BLaER1 treated with 17β-estradiol and CSF1 and Interleukin-3, amounts not matched to agents 10 nM and 100 nM (cell line): Measurements from ENCODE around the gene TTC7B.
"Not testable (repeated sequence)": the region's sequence is repeated elsewhere in the genome, so short reads cannot be mapped to it uniquely, and the experiment has no call there.

Experiments
- H3K27ac ChIP-seq, 11 experiments: shearing (Covaris generic); formaldehyde crosslinking; 2 replicates each; pipeline ENCODE4 v1.8.1; 2022
- H3K27me3 ChIP-seq, 11 experiments: shearing (Covaris generic); formaldehyde crosslinking; 2 replicates each; pipeline ENCODE4 v1.8.1; 2022
- H3K36me3 ChIP-seq, 11 experiments: shearing (Covaris generic); formaldehyde crosslinking; 2 replicates each; pipeline ENCODE4 v1.8.1; 2022
- H3K4me1 ChIP-seq, 10 experiments: shearing (Covaris generic); formaldehyde crosslinking; 2 replicates each; pipeline ENCODE4 v1.8.1; 2022
- H3K4me2 ChIP-seq, 11 experiments: shearing (Covaris generic); formaldehyde crosslinking; 2 replicates each; pipeline ENCODE4 v1.8.1; 2022
- H3K4me3 ChIP-seq, 10 experiments: shearing (Covaris generic); formaldehyde crosslinking; 2 replicates each; pipeline ENCODE4 v1.8.1; 2022
- H3K9ac ChIP-seq, 11 experiments: shearing (Covaris generic); formaldehyde crosslinking; 2 replicates each; pipeline ENCODE4 v1.8.1; 2022
- H3K9me3 ChIP-seq, 11 experiments: shearing (Covaris generic); formaldehyde crosslinking; replicated peaks in 1 of 11; 2 replicates each; pipeline ENCODE4 v1.8.1; 2022
- H4K20me1 ChIP-seq, 11 experiments: shearing (Covaris generic); formaldehyde crosslinking; 2 replicates each; pipeline ENCODE4 v1.8.1; 2022
- Cebpa-rat ChIP-seq, 11 experiments: shearing (Covaris generic); IDR thresholded peaks; 2 replicates each; pipeline ENCODE4 v1.8.1; 2022

The TTC7B gene

DNA sequence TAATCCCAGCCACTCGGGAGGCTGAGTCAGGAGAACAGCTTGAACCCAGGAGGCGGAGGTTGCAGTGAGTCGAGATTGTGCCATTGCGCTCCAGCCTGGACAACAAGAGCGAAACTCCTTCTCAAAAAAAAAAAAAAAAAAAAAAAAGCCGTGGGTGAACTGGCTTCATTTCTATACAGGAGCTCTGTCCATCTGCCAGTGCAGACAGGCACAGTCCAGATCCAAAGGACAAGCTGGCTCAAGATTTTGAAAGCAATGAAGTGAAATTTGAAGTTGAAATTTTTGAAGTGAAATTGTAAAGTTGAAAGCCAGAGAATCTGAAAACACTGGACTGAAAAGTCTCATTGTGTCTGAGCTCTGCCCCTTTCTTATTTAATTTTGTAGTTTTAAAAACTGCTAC, 284.7 kb downstream of the TTC7B start:
- no peak overlapping the region for H3K27ac ChIP-seq
- no peak overlapping the region for H3K4me2 ChIP-seq
- no peak for TF ChIP-seq Cebpa-rat (IDR thresholded peaks at IDR 0.05)
- no peaks in the 10 kb centered on the region; a peak in 1 of 22 replicates for H3K36me3 ChIP-seq
- no peaks in the 10 kb centered on the region for H3K27me3 ChIP-seq
- H3K9me3 ChIP-seq, result peaks cover 17 to 28% (median 23%) of the 10 kb centered on the region in 11 experiments
- peaks cover 32 to 42% (median 37%) of the 10 kb centered on the region in 10 experiments for H3K4me1 ChIP-seq
- H3K4me3 ChIP-seq, result no peak overlapping the region
- H3K9ac ChIP-seq, result no peak overlapping the region
- no peaks in the 10 kb centered on the region for H4K20me1 ChIP-seq

DNA sequence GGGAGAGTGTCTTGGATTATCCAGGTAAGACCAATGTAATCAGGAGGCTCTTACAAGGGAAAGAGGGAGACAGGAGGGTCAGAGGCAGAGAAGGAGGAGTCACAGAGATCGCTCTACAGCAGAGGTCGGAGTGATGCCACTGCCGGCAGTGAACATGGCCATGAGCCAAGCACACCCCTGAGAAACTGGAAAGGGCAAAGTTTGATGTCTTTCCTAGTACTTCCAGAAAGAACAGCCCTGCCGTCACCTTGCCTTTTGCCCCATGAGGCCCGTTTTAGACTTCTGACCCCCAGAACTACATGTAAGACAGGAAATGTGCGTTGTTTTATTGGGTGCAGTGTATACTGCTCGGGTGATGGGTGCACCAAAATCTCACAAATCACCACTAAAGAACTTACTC, 285.7 kb downstream of the TTC7B start:
- H3K4me1 ChIP-seq, result peaks cover 22 to 32% (median 27%) of the 10 kb centered on the region in 10 experiments

DNA sequence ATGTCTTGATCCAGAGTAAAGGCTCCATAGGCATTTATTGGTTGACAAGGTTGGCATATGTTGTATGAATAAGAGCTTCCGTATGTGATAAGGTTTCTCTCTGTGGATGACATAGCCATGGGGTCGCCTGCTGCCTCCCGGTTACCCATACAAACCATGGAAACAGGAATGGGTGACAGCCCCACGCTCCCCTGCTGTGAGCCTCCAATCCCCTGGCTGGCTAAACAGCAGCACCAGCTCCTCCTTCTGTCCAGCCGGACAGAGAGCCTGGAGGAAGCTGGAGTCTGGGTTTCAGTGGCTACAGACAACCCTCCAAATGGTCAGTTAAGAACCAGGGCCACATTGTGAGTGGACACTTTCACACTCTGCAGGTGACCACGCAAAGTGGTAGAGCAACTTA, 288.3 kb downstream of the TTC7B start:
- H3K4me3 ChIP-seq, result no peak overlapping the region
- H3K4me1 ChIP-seq, result peaks cover 15 to 24% (median 17%) of the 10 kb centered on the region in 10 experiments
- no peak for TF ChIP-seq Cebpa-rat (IDR thresholded peaks at IDR 0.05)
- no peak overlapping the region for H3K4me2 ChIP-seq
- no peaks in the 10 kb centered on the region; a peak in 1 of 22 replicates for H3K36me3 ChIP-seq
- H3K9me3 ChIP-seq, result peaks cover 24 to 38% (median 30%) of the 10 kb centered on the region in 11 experiments
- H3K9ac ChIP-seq, result no peak overlapping the region
- no peaks in the 10 kb centered on the region for H3K27me3 ChIP-seq
- H3K27ac ChIP-seq, result no peak overlapping the region
- H4K20me1 ChIP-seq, result no peaks in the 10 kb centered on the region

More for the DNA sequence above, 285.7 kb downstream of the TTC7B start:
- TF ChIP-seq Cebpa-rat (IDR thresholded peaks at IDR 0.05), result no peak
- Histone ChIP-seq H4K20me1 (no peaks in the 10 kb centered on the region), H3K9ac (no peak overlapping the region), H3K36me3 (no peaks in the 10 kb centered on the region; a peak in 1 of 22 replicates), H3K4me2 (no peak overlapping the region), H3K27me3 (no peaks in the 10 kb centered on the region), H3K9me3 (peaks cover 24 to 34% (median 30%) of the 10 kb centered on the region in 11 experiments), H3K27ac (no peak overlapping the region), H3K4me3 (no peak overlapping the region)

DNA sequence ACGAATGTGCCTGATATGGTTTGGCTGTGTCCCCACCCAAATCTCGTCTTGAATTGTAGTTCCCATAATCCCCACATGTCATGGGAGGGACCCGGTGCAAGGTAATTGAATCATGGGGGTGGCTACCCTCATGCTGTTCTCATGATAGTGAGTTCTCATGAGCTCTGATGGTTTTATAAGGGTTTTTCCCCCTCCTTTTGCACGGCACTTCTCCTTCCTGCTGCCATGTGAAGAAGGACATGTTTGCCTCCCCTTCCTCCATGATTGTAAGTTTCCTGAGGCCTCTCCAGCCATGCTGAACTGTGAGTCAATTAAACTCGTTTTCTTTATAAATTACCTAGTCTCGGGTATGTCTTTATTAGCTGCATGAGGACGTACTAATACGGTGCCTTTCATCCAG, 289.7 kb downstream of the TTC7B start:
- not testable (repeated sequence) for H3K27me3 ChIP-seq, H3K9ac ChIP-seq, H3K4me3 ChIP-seq, H3K4me2 ChIP-seq, H3K36me3 ChIP-seq, H4K20me1 ChIP-seq, H3K27ac ChIP-seq
- Histone ChIP-seq H3K9me3 (peaks cover 24 to 38% (median 30%) of the 10 kb centered on the region in 11 experiments), H3K4me1 (peaks cover 16 to 32% (median 31%) of the 10 kb centered on the region in 10 experiments)

DNA sequence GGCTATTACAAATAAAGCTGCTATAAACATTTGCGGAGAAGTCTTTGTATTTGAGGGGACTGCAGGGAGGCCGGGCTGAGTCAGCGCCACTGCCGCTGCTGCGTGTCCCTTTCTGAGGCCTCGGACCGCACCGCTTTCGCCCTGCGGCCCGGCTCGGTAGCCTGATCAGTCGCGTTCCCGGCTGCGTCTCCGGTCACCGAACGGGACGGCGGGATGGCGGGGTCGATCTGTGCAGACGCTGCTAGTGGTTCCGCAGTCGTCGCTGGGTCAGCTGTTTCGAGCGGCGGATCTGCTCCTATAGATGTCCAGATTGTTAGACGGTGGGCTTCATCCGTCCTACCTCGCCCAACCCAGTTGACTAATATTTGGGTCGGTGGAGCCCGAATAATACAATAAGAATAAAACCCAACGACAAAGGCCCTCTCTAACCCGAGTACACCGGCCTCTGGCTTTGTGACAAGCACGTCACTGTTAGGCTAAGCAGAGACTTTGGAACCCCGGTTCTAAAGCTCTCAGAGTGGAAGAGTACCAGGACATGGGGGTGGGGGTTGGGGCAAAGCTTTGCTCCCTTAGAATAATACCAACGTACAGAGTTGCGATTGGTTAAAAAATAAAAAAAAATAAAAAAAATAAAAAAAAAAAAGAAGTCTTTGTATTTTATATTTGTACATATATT, 290.7 kb downstream of the TTC7B start:
- peaks cover 24 to 38% (median 30%) of the 10 kb centered on the region in 11 experiments for H3K9me3 ChIP-seq
- H4K20me1 ChIP-seq, H3K4me3 ChIP-seq, H3K27ac ChIP-seq, H3K27me3 ChIP-seq, H3K9ac ChIP-seq, H3K36me3 ChIP-seq, H3K4me2 ChIP-seq: not testable (repeated sequence)
- H3K4me1 ChIP-seq, result peaks cover 16 to 42% (median 41%) of the 10 kb centered on the region in 10 experiments

DNA sequence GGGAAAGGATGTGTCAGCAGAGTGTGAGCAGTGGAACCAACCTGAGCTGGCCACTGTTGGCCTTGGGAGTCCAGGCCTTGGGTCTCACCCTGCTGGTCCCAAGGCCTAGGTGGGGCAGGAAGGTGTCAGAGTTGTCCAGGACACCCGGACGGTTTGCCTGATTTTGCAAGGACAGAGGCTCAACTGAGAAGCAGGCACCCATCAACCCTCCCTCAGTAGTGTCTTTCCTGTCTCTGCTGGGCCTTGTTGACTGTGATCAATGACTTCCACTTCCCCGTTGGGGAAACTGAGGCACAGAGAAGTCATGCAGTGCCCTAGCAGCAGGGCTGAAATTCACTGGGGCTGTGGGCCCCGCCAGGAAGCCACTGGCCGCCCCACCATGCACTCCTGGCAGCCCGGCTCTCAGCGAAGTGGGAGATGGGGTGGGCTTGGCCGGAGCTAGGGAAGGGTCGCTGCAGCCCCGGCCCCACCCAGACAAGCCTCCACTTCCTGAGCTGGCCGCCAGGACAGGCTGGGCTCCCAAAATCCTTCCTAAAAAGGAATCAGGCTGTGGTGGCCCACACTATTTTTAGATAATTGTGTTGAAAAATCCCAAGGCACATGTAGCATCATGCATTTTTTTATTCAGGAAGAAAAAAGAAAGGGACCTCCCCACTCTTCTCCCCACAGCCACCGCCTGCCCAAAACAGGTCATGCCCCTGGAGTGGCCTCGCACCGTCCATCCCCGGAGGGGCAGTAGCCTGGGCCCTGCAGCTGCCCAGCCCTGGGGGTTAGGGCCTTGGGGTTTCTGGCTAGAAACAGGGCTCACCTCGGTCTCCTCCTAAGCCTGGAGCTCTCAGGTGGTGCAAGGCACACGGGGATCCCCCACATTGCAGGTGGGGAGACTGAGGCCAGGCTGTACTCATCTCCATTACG, 292.0 kb downstream of the TTC7B start:
- peak overlapping the region in 9 of 11 experiments; percentile 1 to 82 (median 33); a peak in 11 of 22 replicates for H3K4me2 ChIP-seq
- H3K36me3 ChIP-seq, result no peaks in the 10 kb centered on the region; a peak in 1 of 22 replicates
- no peak for TF ChIP-seq Cebpa-rat (IDR thresholded peaks at IDR 0.05)

DNA sequence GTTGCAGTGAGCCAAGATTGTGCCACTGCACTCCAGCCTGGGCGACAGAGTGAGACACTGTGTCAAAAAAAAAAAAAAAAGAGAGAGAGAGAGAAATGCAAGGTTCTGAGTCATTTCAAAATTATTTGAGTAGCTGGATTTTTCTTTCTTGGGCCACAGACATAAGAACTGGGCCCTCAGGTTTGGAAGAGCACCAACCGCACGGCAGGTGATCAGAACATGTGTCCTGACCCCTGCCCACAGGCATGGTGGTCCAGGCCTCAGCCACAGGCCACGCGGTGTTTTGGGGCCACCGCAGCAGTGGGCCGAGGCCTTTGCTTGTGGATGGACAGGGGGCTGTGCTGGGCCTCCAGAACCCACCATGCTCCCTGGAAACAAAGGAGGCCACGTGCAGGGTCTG, 292.7 kb downstream of the TTC7B start:
- no peaks in the 10 kb centered on the region; a peak in 1 of 22 replicates for H3K36me3 ChIP-seq
- no peaks in the 10 kb centered on the region for H3K27me3 ChIP-seq
- H3K4me1 ChIP-seq, result peaks cover 16 to 49% (median 46%) of the 10 kb centered on the region in 10 experiments
- H3K4me3 ChIP-seq, result no peak overlapping the region
- H3K27ac ChIP-seq, result no peak overlapping the region
- H3K9ac ChIP-seq, result no peak overlapping the region
- no peak for TF ChIP-seq Cebpa-rat (IDR thresholded peaks at IDR 0.05)
- peak overlapping the region in 8 of 11 experiments; percentile 1 to 82 (median 70); a peak in 10 of 22 replicates for H3K4me2 ChIP-seq
- H3K9me3 ChIP-seq, result peaks cover 24 to 38% (median 31%) of the 10 kb centered on the region in 11 experiments
- no peaks in the 10 kb centered on the region for H4K20me1 ChIP-seq

More for the DNA sequence above, 292.0 kb downstream of the TTC7B start:
- H3K4me1 ChIP-seq, result peaks cover 16 to 49% (median 46%) of the 10 kb centered on the region in 10 experiments
- peaks cover 24 to 43% (median 34%) of the 10 kb centered on the region in 11 experiments for H3K9me3 ChIP-seq
- H3K9ac ChIP-seq, result no peak overlapping the region
- no peaks in the 10 kb centered on the region for H3K27me3 ChIP-seq
- no peak overlapping the region for H3K27ac ChIP-seq
- no peaks in the 10 kb centered on the region for H4K20me1 ChIP-seq
- H3K4me3 ChIP-seq, result no peak overlapping the region

DNA sequence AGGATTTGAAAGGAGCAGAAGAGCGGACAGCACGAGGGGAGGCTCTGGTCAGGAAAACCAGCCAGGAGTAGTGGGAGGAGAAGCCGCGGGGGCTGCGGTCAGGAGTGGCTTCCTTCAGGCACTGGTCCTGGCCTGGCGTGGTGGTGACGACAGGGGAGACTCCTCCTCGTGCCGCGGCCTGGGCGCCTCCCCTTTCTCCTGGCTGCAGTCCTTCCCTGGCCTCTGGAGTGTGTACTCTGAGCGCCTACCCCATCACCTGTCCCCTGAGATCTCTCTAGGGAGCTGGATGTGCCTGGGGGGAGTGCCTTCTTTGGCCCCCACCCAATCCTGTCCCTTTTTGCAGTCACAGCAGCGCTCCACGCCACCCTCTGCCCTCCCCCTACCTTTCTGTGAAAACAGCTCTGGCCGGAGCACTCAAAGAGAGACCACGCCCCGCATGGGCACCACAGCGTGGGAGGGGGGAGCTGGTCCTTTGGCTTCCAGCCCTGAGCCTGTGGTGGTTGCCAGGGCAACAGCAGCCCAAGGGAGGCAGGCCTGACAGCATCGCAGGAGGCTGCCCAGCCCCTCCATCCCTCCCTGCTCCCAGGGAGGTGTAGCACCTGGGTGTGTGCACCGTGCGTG, 293.5 kb downstream of the TTC7B start:
- H3K9ac ChIP-seq, result peak overlapping the region in 4 of 11 experiments; percentile 11 to 46 (median 28); a peak in 4 of 22 replicates
- no peak for TF ChIP-seq Cebpa-rat (IDR thresholded peaks at IDR 0.05)
- peaks cover 23 to 55% (median 47%) of the 10 kb centered on the region in 10 experiments for H3K4me1 ChIP-seq
- peak overlapping the region in 10 of 11 experiments; percentile 36 to 82 (median 68); a peak in 21 of 22 replicates for H3K4me2 ChIP-seq
- no peaks in the 10 kb centered on the region for H3K27me3 ChIP-seq
- no peak overlapping the region for H3K4me3 ChIP-seq
- no peaks in the 10 kb centered on the region for H4K20me1 ChIP-seq
- peaks cover 19 to 30% (median 23%) of the 10 kb centered on the region in 11 experiments for H3K9me3 ChIP-seq
- H3K27ac ChIP-seq, result peak overlapping the region in 3 of 11 experiments; percentile 1 to 31 (median 17); a peak in 3 of 22 replicates
- no peaks in the 10 kb centered on the region; a peak in 1 of 22 replicates for H3K36me3 ChIP-seq
